SK-N-SH (cell line): Measurements from ENCODE around the gene EMILIN2. TPM values are rescaled to one million over a fixed set of nuclear protein-coding genes. Genes with fewer than 3 reads are reported as not detected.

Experiments used
- CTCF ChIA-PET: fragments of 300-600, 350-600 bp; formaldehyde crosslinking; extraction: SDS; loops from one replicate; lab custom pipeline; 2021; lab: Yijun Ruan, JAX
- POLR2A ChIA-PET: fragments of 350-600 bp; sonication (Branson Sonifier 250); formaldehyde crosslinking; extraction: SDS; loops from one replicate; lab custom pipeline; 2020; ENCODE audit warnings: antibody characterized with exemption, inconsistent platforms; lab: Yijun Ruan, JAX
- DNase-seq: peaks from one replicate; pipeline ENCODE4 v3.0.0; 2012
- H2AFZ ChIP-seq: fragments of 200-600 bp; sonication (generic); 2 replicates; pipeline ENCODE4 v1.8.1; 2016; ENCODE audit warnings: antibody characterized with exemption, mild to moderate bottlenecking, low read depth
- H3F3A ChIP-seq: fragments of 200-600 bp; sonication (generic); replicated peaks from 2 replicates; pipeline ENCODE3; 2016; ENCODE audit warnings: antibody characterized with exemption, mild to moderate bottlenecking; ENCODE audit not compliant: insufficient read depth
- H3K27ac ChIP-seq, 2 experiments: fragments of 200-500 bp in 1 of 2; fragments of 200-600 bp in 1 of 2; sonication (Bioruptor generic) in 1 of 2; sonication (generic), shearing (Covaris generic) in 1 of 2; 2 replicates each; pipeline versions ENCODE4 v1.5.1 to v1.6.1; 2014 to 2016; ENCODE audit warnings: low read depth in 2 of 2, inconsistent platforms in 1 of 2, low read length in 1 of 2, mild to moderate bottlenecking in 1 of 2, mixed read lengths in 1 of 2
- H3K27me3 ChIP-seq: fragments of 200-600 bp; sonication (generic), shearing (Covaris generic); 2 replicates; pipeline ENCODE4 v1.6.1; 2016; ENCODE audit warnings: mixed run types; ENCODE audit not compliant: insufficient read depth
- H3K36me3 ChIP-seq, 2 experiments: fragments of 200-500 bp in 1 of 2; fragments of 200-600 bp in 1 of 2; sonication (Bioruptor generic) in 1 of 2; sonication (generic) in 1 of 2; replicated peaks in 1 of 2; 2 replicates each; pipeline versions ENCODE3 to v1.5.1; 2014 to 2016; ENCODE audit warnings: low read length in 1 of 2, mild to moderate bottlenecking in 1 of 2; ENCODE audit not compliant: insufficient read depth in 2 of 2, control insufficient read depth in 1 of 2
- H3K4me1 ChIP-seq, 2 experiments: fragments of 200-500 bp in 1 of 2; fragments of 200-600 bp in 1 of 2; sonication (Bioruptor generic) in 1 of 2; sonication (generic), shearing (Covaris generic) in 1 of 2; 2 replicates each; pipeline versions ENCODE4 v1.5.1 to v1.6.1; 2014 to 2016; ENCODE audit warnings: low read depth in 1 of 2, low read length in 1 of 2, mixed run types in 1 of 2; ENCODE audit not compliant: insufficient read depth in 2 of 2, control insufficient read depth in 1 of 2
- H3K4me2 ChIP-seq: fragments of 200-600 bp; sonication (generic), shearing (Covaris generic); 2 replicates; pipeline ENCODE4 v1.6.1; 2017; ENCODE audit warnings: mixed run types
- H3K4me3 ChIP-seq, 2 experiments: fragments of 200-500 bp in 1 of 2; fragments of 200-600 bp in 1 of 2; sonication (Bioruptor generic) in 1 of 2; sonication (generic), shearing (Covaris generic) in 1 of 2; 2 replicates each; pipeline versions ENCODE4 v1.5.1 to v1.8.1; 2014 to 2016; ENCODE audit warnings: low read depth in 2 of 2, inconsistent platforms in 1 of 2, low read length in 1 of 2, mild to moderate bottlenecking in 1 of 2, mixed read lengths in 1 of 2, moderate library complexity in 1 of 2
- H3K79me2 ChIP-seq: fragments of 200-600 bp; sonication (generic); 2 replicates; pipeline ENCODE4 v1.8.1; 2017; ENCODE audit warnings: mild to moderate bottlenecking; ENCODE audit not compliant: insufficient read depth
- H3K9ac ChIP-seq: fragments of 200-600 bp; sonication (generic); 2 replicates; pipeline ENCODE4 v1.6.1; 2017; ENCODE audit warnings: mixed run types
- H3K9me2 ChIP-seq: fragments of 200-600 bp; sonication (generic); 2 replicates; pipeline ENCODE4 v1.6.1; 2017; ENCODE audit warnings: mixed run types
- H3K9me3 ChIP-seq: fragments of 200-600 bp; sonication (generic); 2 replicates; pipeline ENCODE4 v1.6.1; 2017; ENCODE audit warnings: mixed run types, mild to moderate bottlenecking, moderate library complexity
- H4K20me1 ChIP-seq: fragments of 200-600 bp; sonication (generic); 2 replicates; pipeline ENCODE4 v1.6.1; 2017; ENCODE audit warnings: mild to moderate bottlenecking, mixed run types; ENCODE audit not compliant: insufficient read depth
- CHD2 ChIP-seq: fragments of 150-350 bp; IDR thresholded peaks from 2 replicates; pipeline ENCODE4 v1.6.1; 2018; ENCODE audit warnings: low read length; ENCODE audit not compliant: partially characterized antibody
- ELF1 ChIP-seq: IDR thresholded peaks from 2 replicates; pipeline ENCODE4 v1.4.0; 2012
- EP300 ChIP-seq, 2 experiments: IDR thresholded peaks; 2 replicates each; pipeline versions ENCODE4 v1.4.0 to v1.6.1; 2012; ENCODE audit warnings: borderline replicate concordance in 1 of 2, low read depth in 1 of 2, low read length in 1 of 2
- EZH2phosphoT487 ChIP-seq: fragments of 200-600 bp; sonication (generic); IDR thresholded peaks from 2 replicates; pipeline ENCODE4 v1.6.1; 2017; ENCODE audit warnings: low read depth, mixed run types, mild to moderate bottlenecking, antibody characterized with exemption, moderate library complexity, borderline replicate concordance
- FOXM1 ChIP-seq: IDR thresholded peaks from 2 replicates; pipeline ENCODE4 v1.4.0; 2012; ENCODE audit warnings: low read depth, mild to moderate bottlenecking
- JUND ChIP-seq: IDR thresholded peaks from 2 replicates; pipeline ENCODE4 v1.4.0; 2012
- MEF2A ChIP-seq: IDR thresholded peaks from 2 replicates; pipeline ENCODE4 v1.4.0; 2012; ENCODE audit warnings: low read depth, borderline replicate concordance
- NFIC ChIP-seq: IDR thresholded peaks from 2 replicates; pipeline ENCODE4 v1.4.0; 2012; ENCODE audit warnings: borderline replicate concordance
- RCOR1 ChIP-seq: fragments of 150-350 bp; IDR thresholded peaks from 2 replicates; pipeline ENCODE4 v1.6.1; 2017; ENCODE audit warnings: antibody characterized with exemption, low read length
- RXRA ChIP-seq: IDR thresholded peaks from 2 replicates; pipeline ENCODE4 v1.4.0; 2012; ENCODE audit warnings: low read depth, mild to moderate bottlenecking, borderline replicate concordance
- SIN3A ChIP-seq: IDR thresholded peaks from 2 replicates; pipeline ENCODE4 v1.6.1; 2012; ENCODE audit warnings: low read depth, mild to moderate bottlenecking, low read length, moderate library complexity, borderline replicate concordance
- SMC3 ChIP-seq: IDR thresholded peaks from 2 replicates; pipeline ENCODE4 v1.6.1; 2012; ENCODE audit warnings: low read depth, low read length, improper control_type of control experiment
- TAF1 ChIP-seq: IDR thresholded peaks from 2 replicates; pipeline ENCODE4 v1.6.1; 2012; ENCODE audit warnings: low read depth, mild to moderate bottlenecking, low read length, moderate library complexity, borderline replicate concordance
- TCF12 ChIP-seq: IDR thresholded peaks from 2 replicates; pipeline ENCODE4 v1.4.0; 2012
- YY1 ChIP-seq: IDR thresholded peaks from 2 replicates; pipeline ENCODE4 v1.4.0; 2012; ENCODE audit warnings: low read depth, mild to moderate bottlenecking
- ZBTB33 ChIP-seq: IDR thresholded peaks from 2 replicates; pipeline ENCODE4 v1.4.0; 2012; ENCODE audit warnings: low read depth, borderline replicate concordance
- WGBS: methylation state at CpG from one replicate; pipeline ENCODE4 v1.1.6; 2017; ENCODE audit warnings: low lambda C conversion rate; 5-methylcytosine and 5-hydroxymethylcytosine counted together
- polyA plus RNA-seq, 3 experiments: library from polyadenylated mRNA; depleted of rRNA; stranded (reverse); fragments of >200 nt; gene quantifications; 2 replicates each; pipeline ENCODE4 v1.2.3, GENCODE V29; 2012
- TF ChIP-seq, protein P1 (sequence below): fragments of 150-350 bp; IDR thresholded peaks from 2 replicates; pipeline ENCODE4 v1.6.1; 2017; ENCODE audit warnings: antibody characterized with exemption, low read length, low read depth, borderline replicate concordance
- TF ChIP-seq, protein P2 (sequence below): fragments of 150-350 bp; IDR thresholded peaks from 2 replicates; pipeline ENCODE4 v1.6.1; 2016; ENCODE audit warnings: mild to moderate bottlenecking, low read depth, low read length
- TF ChIP-seq, protein P3 (sequence below): IDR thresholded peaks from 2 replicates; pipeline ENCODE4 v1.4.0; 2012; ENCODE audit warnings: low read depth, borderline replicate concordance

EMILIN2 gene
- polyA plus RNA-seq, 1 of the 3 experiments (the other 2 are of a cell fraction): 1.4 TPM

GRCh38 chr18:2894841-2895370 is 48.1 kb downstream of the EMILIN2 start:
- WGBS: 65% methylated on average over 2 of the region's 2 CpGs
- H4K20me1 ChIP-seq: no peaks in the 10 kb centered on the region

More at GRCh38 chr18:2894841-2895370, 48.1 kb downstream of the EMILIN2 start:
- H3K9me3 ChIP-seq: no peaks in the 10 kb centered on the region
- CTCF ChIA-PET: interaction anchor here (0.9 to 2.3 kb wide), 3 partner anchors 10 to 25 kb away, joined by 3 to 5 read pairs (median 4); no protein-coding TSS in a partner anchor
- no peak overlapping the region for H2AFZ ChIP-seq
- POLR2A ChIA-PET: no interaction called here
- H3K27ac ChIP-seq: no peak overlapping the region
- H3K9me2 ChIP-seq: no peaks in the 10 kb centered on the region
- H3K4me2 ChIP-seq: no peak overlapping the region
- H3K9ac ChIP-seq: no peak overlapping the region
- no peaks in the 10 kb centered on the region for H3K79me2 ChIP-seq
- no peak for TF ChIP-seq EZH2phosphoT487
- TF ChIP-seq ELF1: no peak
- no peak for TF ChIP-seq EP300 (IDR thresholded peaks at IDR 0.05; ENCODE audit: borderline replicate concordance in 1 of 2, low read depth in 1 of 2, low read length in 1 of 2)
- TF ChIP-seq RCOR1: no peak
- TF ChIP-seq YY1: no peak
- TF ChIP-seq MEF2A: no peak
- no peak for TF ChIP-seq TCF12
- no peak for TF ChIP-seq JUND
- no peak for TF ChIP-seq ZBTB33
- TF ChIP-seq, protein P1, sequence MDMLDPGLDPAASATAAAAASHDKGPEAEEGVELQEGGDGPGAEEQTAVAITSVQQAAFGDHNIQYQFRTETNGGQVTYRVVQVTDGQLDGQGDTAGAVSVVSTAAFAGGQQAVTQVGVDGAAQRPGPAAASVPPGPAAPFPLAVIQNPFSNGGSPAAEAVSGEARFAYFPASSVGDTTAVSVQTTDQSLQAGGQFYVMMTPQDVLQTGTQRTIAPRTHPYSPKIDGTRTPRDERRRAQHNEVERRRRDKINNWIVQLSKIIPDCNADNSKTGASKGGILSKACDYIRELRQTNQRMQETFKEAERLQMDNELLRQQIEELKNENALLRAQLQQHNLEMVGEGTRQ: no peak
- no peak for TF ChIP-seq RXRA
- no peak for TF ChIP-seq NFIC
- TF ChIP-seq SIN3A: no peak
- TF ChIP-seq, protein P2, sequence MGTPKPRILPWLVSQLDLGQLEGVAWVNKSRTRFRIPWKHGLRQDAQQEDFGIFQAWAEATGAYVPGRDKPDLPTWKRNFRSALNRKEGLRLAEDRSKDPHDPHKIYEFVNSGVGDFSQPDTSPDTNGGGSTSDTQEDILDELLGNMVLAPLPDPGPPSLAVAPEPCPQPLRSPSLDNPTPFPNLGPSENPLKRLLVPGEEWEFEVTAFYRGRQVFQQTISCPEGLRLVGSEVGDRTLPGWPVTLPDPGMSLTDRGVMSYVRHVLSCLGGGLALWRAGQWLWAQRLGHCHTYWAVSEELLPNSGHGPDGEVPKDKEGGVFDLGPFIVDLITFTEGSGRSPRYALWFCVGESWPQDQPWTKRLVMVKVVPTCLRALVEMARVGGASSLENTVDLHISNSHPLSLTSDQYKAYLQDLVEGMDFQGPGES: no peak
- no peak for TF ChIP-seq TAF1
- TF ChIP-seq SMC3: no peak
- no peak for TF ChIP-seq CHD2
- TF ChIP-seq, protein P3, sequence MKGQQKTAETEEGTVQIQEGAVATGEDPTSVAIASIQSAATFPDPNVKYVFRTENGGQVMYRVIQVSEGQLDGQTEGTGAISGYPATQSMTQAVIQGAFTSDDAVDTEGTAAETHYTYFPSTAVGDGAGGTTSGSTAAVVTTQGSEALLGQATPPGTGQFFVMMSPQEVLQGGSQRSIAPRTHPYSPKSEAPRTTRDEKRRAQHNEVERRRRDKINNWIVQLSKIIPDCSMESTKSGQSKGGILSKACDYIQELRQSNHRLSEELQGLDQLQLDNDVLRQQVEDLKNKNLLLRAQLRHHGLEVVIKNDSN: no peak
- TF ChIP-seq FOXM1: no peak
- H3K4me1 ChIP-seq: peaks cover 3 to 8% of the 10 kb centered on the region in 2 experiments; a peak in 2 of 4 replicates
- H3K4me3 ChIP-seq: no peak overlapping the region
- H3F3A ChIP-seq: no peaks in the 10 kb centered on the region
- H3K27me3 ChIP-seq: peaks cover 4% of the 10 kb centered on the region; the same call in 1 of the 2 replicates
- no peaks in the 10 kb centered on the region for H3K36me3 ChIP-seq
- DNase-seq: no peak
